ENCODE data around the gene SLBP. TPM values are rescaled to one million over a fixed set of nuclear protein-coding genes. Genes with fewer than 3 reads are reported as not detected.

The SLBP gene
- total and polyA plus RNA-seq, 2 donors (not counting 1 experiment from before 2014, with no cell fraction given): 49.7 to 108 TPM

GRCh38 chr4:1755297-1755696, 43.2 kb upstream of the SLBP start:
- Histone ChIP-seq H3K36me3 (ENCODE audit: control insufficient read depth, insufficient read depth, low read length) (no peaks in the 10 kb centered on the region), H2AFZ (ENCODE audit: low read length) (no peak overlapping the region), H3K79me2 (ENCODE audit: control insufficient read depth, insufficient read depth, low read length) (no peaks in the 10 kb centered on the region), H3K9me3 (ENCODE audit: control insufficient read depth, insufficient read depth, low read depth, low read length) (no peaks in the 10 kb centered on the region), H4K20me1 (ENCODE audit: control insufficient read depth, extremely low read depth, insufficient read depth, low read length) (no peaks in the 10 kb centered on the region), H3K4me1 (ENCODE audit: control insufficient read depth, extremely low read depth, insufficient read depth, low read length) (no peaks in the 10 kb centered on the region), H3K4me3 (replicated peaks in 1 of 4; ENCODE audit: control extremely low read depth in 1 of 4, insufficient read depth in 1 of 4, low read depth in 3 of 4, low read length in 4 of 4) (no peak overlapping the region), H3K27me3 (ENCODE audit: control insufficient read depth, insufficient read depth, low read length) (no peaks in the 10 kb centered on the region), H3K4me2 (ENCODE audit: extremely low read depth, insufficient read depth, low read length) (no peak overlapping the region), H3K9ac (ENCODE audit: insufficient read depth, low read length) (no peak overlapping the region), H3K27ac (ENCODE audit: insufficient read depth, low read length) (no peak overlapping the region)
- no peak for TF ChIP-seq CTCF (conservative IDR thresholded peaks at IDR 0.05 in 1 of 2, IDR thresholded peaks at IDR 0.05 in 1 of 2; ENCODE audit: low read depth in 1 of 2, low read length in 2 of 2)
- TF ChIP-seq EZH2 (IDR thresholded peaks at IDR 0.05; ENCODE audit: low read length, missing control alignments): no peak
- no peak for DNase-seq (ENCODE audit: low read depth in 2 of 2)

GRCh38 chr4:1754336-1754735, 42.2 kb upstream of the SLBP start:
- H3K27ac ChIP-seq (ENCODE audit: insufficient read depth, low read length): no peak overlapping the region
- no peaks in the 10 kb centered on the region for H3K9me3 ChIP-seq (ENCODE audit: control insufficient read depth, insufficient read depth, low read depth, low read length)
- H3K4me2 ChIP-seq (ENCODE audit: extremely low read depth, insufficient read depth, low read length): no peak overlapping the region
- no peaks in the 10 kb centered on the region for H4K20me1 ChIP-seq (ENCODE audit: control insufficient read depth, extremely low read depth, insufficient read depth, low read length)
- H3K4me1 ChIP-seq (ENCODE audit: control insufficient read depth, extremely low read depth, insufficient read depth, low read length): no peaks in the 10 kb centered on the region
- no peaks in the 10 kb centered on the region for H3K36me3 ChIP-seq (ENCODE audit: control insufficient read depth, insufficient read depth, low read length)
- H3K79me2 ChIP-seq (ENCODE audit: control insufficient read depth, insufficient read depth, low read length): no peaks in the 10 kb centered on the region
- no peak overlapping the region for H2AFZ ChIP-seq (ENCODE audit: low read length)
- H3K9ac ChIP-seq (ENCODE audit: insufficient read depth, low read length): no peak overlapping the region
- DNase-seq (ENCODE audit: low read depth in 2 of 2): no peak
- TF ChIP-seq CTCF (conservative IDR thresholded peaks at IDR 0.05 in 1 of 2, IDR thresholded peaks at IDR 0.05 in 1 of 2; ENCODE audit: low read depth in 1 of 2, low read length in 2 of 2): no peak
- no peak for TF ChIP-seq EZH2 (IDR thresholded peaks at IDR 0.05; ENCODE audit: low read length, missing control alignments)
- H3K4me3 ChIP-seq (replicated peaks in 1 of 4; ENCODE audit: control extremely low read depth in 1 of 4, insufficient read depth in 1 of 4, low read depth in 3 of 4, low read length in 4 of 4): no peak overlapping the region
- H3K27me3 ChIP-seq (ENCODE audit: control insufficient read depth, insufficient read depth, low read length): no peaks in the 10 kb centered on the region

- no peaks in the 10 kb centered on the region for H3K36me3 ChIP-seq (ENCODE audit: control insufficient read depth, insufficient read depth, low read length)
- no peak for DNase-seq (ENCODE audit: low read depth in 2 of 2)
- H3K27ac ChIP-seq (ENCODE audit: insufficient read depth, low read length): no peak overlapping the region
- no peaks in the 10 kb centered on the region for H3K79me2 ChIP-seq (ENCODE audit: control insufficient read depth, insufficient read depth, low read length)
- H3K27me3 ChIP-seq (ENCODE audit: control insufficient read depth, insufficient read depth, low read length): no peaks in the 10 kb centered on the region
- no peaks in the 10 kb centered on the region for H3K4me1 ChIP-seq (ENCODE audit: control insufficient read depth, extremely low read depth, insufficient read depth, low read length)
- no peak overlapping the region for H3K4me2 ChIP-seq (ENCODE audit: extremely low read depth, insufficient read depth, low read length)
- no peak overlapping the region for H3K9ac ChIP-seq (ENCODE audit: insufficient read depth, low read length)
- H2AFZ ChIP-seq (ENCODE audit: low read length): no peak overlapping the region
- H3K4me3 ChIP-seq (replicated peaks in 1 of 4; ENCODE audit: control extremely low read depth in 1 of 4, insufficient read depth in 1 of 4, low read depth in 3 of 4, low read length in 4 of 4): no peak overlapping the region
- TF ChIP-seq CTCF (conservative IDR thresholded peaks at IDR 0.05 in 1 of 2, IDR thresholded peaks at IDR 0.05 in 1 of 2; ENCODE audit: low read depth in 1 of 2, low read length in 2 of 2) (no peak), EZH2 (IDR thresholded peaks at IDR 0.05; ENCODE audit: low read length, missing control alignments) (no peak)
- H4K20me1 ChIP-seq (ENCODE audit: control insufficient read depth, extremely low read depth, insufficient read depth, low read length): no peaks in the 10 kb centered on the region
- no peaks in the 10 kb centered on the region for H3K9me3 ChIP-seq (ENCODE audit: control insufficient read depth, insufficient read depth, low read depth, low read length)
These were observed 41.7 kb upstream of the SLBP start for GRCh38 chr4:1753697-1754311.

Measured in fibroblast of lung (primary cell).